BE2C (cell line): ENCODE measurements around the gene CCNE1.

ENCODE experiments used
- DNase-seq: peaks from one replicate; pipeline ENCODE4 v3.0.0-alpha.2; 2020
- H3K27me3 ChIP-seq: fragments of 250-450 bp; sonication (Bioruptor Pico); 2 replicates; pipeline ENCODE4 v1.5.1; 2020; ENCODE audit warnings: mild to moderate bottlenecking
- H3K36me3 ChIP-seq: fragments of 250-450 bp; sonication (Bioruptor Pico); 2 replicates; pipeline ENCODE4 v1.5.1; 2020; ENCODE audit warnings: mild to moderate bottlenecking
- H3K4me1 ChIP-seq: fragments of 250-450 bp; sonication (Bioruptor Pico); 2 replicates; pipeline ENCODE4 v1.5.1; 2020
- H3K4me3 ChIP-seq: 2 replicates; pipeline ENCODE4 v1.5.1; 2011; ENCODE audit warnings: low read depth, low read length
- H3K9me3 ChIP-seq: fragments of 250-450 bp; sonication (Bioruptor Pico); 2 replicates; pipeline ENCODE4 v1.5.1; 2020
- TF ChIP-seq, protein P1 (sequence below): IDR thresholded peaks from 2 replicates; pipeline ENCODE4 v1.5.1; 2012; ENCODE audit warnings: mild to moderate bottlenecking, low read depth, low read length

Gene CCNE1

GRCh38 chr19:29784598-29785223 lies 27.1 kb upstream of the CCNE1 start:
- TF ChIP-seq, protein P1, sequence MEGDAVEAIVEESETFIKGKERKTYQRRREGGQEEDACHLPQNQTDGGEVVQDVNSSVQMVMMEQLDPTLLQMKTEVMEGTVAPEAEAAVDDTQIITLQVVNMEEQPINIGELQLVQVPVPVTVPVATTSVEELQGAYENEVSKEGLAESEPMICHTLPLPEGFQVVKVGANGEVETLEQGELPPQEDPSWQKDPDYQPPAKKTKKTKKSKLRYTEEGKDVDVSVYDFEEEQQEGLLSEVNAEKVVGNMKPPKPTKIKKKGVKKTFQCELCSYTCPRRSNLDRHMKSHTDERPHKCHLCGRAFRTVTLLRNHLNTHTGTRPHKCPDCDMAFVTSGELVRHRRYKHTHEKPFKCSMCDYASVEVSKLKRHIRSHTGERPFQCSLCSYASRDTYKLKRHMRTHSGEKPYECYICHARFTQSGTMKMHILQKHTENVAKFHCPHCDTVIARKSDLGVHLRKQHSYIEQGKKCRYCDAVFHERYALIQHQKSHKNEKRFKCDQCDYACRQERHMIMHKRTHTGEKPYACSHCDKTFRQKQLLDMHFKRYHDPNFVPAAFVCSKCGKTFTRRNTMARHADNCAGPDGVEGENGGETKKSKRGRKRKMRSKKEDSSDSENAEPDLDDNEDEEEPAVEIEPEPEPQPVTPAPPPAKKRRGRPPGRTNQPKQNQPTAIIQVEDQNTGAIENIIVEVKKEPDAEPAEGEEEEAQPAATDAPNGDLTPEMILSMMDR: no peak
- Histone ChIP-seq H3K36me3 (no peaks in the 10 kb centered on the region), H3K4me1 (no peaks in the 10 kb centered on the region), H3K4me3 (no peak overlapping the region), H3K27me3 (no peaks in the 10 kb centered on the region), H3K9me3 (no peaks in the 10 kb centered on the region)
- DNase-seq: no peak

DNA sequence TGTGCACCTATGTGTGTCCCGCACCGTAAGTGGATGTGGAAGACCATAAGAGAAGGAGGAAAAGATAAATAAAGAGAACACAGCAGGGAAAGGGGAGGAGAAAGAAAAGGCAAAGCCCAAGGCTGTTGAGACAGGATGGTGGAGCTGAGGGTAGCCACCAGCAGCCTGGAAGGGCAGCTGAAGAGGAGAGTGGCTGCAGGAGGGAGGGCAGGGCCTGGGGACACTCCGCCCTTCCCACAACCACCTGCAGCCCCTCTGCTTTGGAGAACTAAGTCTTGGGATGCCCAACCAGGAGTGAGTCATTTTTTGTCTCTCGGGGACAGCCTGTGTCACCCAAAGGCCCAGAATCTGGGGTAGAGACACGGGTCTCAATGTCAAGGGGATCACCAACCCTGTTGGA lies 26.4 kb upstream of the CCNE1 start:
- no peaks in the 10 kb centered on the region for H3K9me3 ChIP-seq
- H3K4me3 ChIP-seq: no peak overlapping the region
- TF ChIP-seq, protein P1: no peak
- no peaks in the 10 kb centered on the region for H3K36me3 ChIP-seq
- no peaks in the 10 kb centered on the region for H3K4me1 ChIP-seq
- no peaks in the 10 kb centered on the region for H3K27me3 ChIP-seq
- DNase-seq: no peak

DNA sequence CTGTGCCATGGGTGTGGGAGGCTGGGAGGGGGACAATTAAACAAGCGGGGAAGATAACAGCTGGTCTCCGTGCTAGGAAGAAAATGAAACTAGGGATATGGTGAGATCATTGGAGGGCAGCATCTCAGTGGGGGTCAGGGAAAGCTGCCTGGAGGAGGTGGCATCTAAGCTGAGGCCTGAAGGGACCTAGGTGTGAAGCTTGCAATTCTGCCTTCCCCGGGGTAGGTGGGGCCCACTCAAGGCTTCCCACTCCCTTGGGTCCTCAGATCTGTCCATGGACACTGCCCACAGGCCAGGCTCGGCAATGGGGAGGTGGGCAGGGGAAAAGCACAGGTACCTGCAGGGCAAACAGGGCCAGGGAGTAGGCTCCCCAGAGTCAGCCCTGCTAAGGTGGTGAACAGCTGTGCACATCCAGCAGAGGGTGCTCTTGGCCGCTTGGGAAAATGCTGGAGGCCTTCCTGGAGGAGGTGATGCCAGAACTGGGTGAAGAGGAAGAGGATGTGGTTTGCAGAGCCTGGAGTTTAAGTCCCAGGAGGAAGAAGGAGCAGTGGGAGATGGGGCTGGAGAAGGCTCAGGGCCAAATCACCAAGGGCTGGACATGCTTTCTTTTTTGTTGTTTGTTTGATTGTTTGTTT lies 25.7 kb upstream of the CCNE1 start:
- no peaks in the 10 kb centered on the region for H3K27me3 ChIP-seq
- H3K4me3 ChIP-seq: no peak overlapping the region
- TF ChIP-seq, protein P1: peak; percentile 40
- DNase-seq: no peak
- H3K4me1 ChIP-seq: no peaks in the 10 kb centered on the region
- H3K9me3 ChIP-seq: no peaks in the 10 kb centered on the region
- H3K36me3 ChIP-seq: no peaks in the 10 kb centered on the region

DNA sequence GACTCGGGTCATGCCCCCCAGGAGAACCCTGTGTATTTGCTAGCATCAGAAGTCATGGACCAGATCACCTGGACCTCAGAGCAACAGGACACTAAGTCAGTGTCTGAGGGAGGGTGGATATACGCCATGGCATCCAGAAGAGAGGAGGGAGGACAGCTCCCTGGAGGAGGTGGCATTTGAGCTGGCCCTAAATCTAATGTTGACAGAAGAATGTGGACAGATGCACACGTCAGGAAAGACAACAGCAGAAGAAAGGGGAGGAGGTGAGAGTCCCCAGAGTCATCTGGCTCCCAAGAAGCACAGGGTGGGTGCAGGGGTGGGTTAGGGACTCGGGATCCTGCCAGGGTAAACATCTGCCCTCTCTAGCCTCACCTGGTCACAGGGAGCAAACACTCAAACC lies 24.5 kb upstream of the CCNE1 start:
- Histone ChIP-seq H3K4me3 (no peak overlapping the region), H3K36me3 (no peaks in the 10 kb centered on the region), H3K27me3 (no peaks in the 10 kb centered on the region), H3K9me3 (no peaks in the 10 kb centered on the region), H3K4me1 (no peaks in the 10 kb centered on the region)
- DNase-seq: no peak
- TF ChIP-seq, protein P1: no peak

GRCh38 chr19:29789007-29789406 lies 22.8 kb upstream of the CCNE1 start:
- H3K4me3 ChIP-seq: no peak overlapping the region

More at GRCh38 chr19:29789007-29789406, 22.8 kb upstream of the CCNE1 start:
- H3K27me3 ChIP-seq: no peaks in the 10 kb centered on the region
- H3K9me3 ChIP-seq: no peaks in the 10 kb centered on the region
- H3K36me3 ChIP-seq: no peaks in the 10 kb centered on the region
- DNase-seq: no peak
- TF ChIP-seq, protein P1: no peak
- no peaks in the 10 kb centered on the region for H3K4me1 ChIP-seq
